GM18511 (cell line): Measurements from ENCODE around the gene SYNPR.

ENCODE experiments used
- ATAC-seq: cut with Tn5 transposase; IDR thresholded peaks from one replicate; pipeline ENCODE4 v1.9.1; 2021; ENCODE audit warnings: mild to moderate bottlenecking, moderate library complexity; ENCODE audit not compliant: unreplicated experiment

Gene SYNPR

GRCh38 chr3:63370094-63370493 lies 92.0 kb downstream of the SYNPR start:
- ATAC-seq = no peak

GRCh38 chr3:63383040-63383439 lies 104.9 kb downstream of the SYNPR start:
- no peak for ATAC-seq

- ATAC-seq = no peak
These were observed 106.3 kb downstream of the SYNPR start for GRCh38 chr3:63384382-63384781.

- no peak for ATAC-seq
These were observed 107.5 kb downstream of the SYNPR start for GRCh38 chr3:63385629-63386028.

- no peak for ATAC-seq
These were observed 108.5 kb downstream of the SYNPR start for GRCh38 chr3:63386568-63386967.

GRCh38 chr3:63387568-63387967 lies 109.5 kb downstream of the SYNPR start:
- no peak for ATAC-seq

- ATAC-seq = no peak
These were observed 112.7 kb downstream of the SYNPR start for GRCh38 chr3:63390710-63391230.

- no peak for ATAC-seq
These were observed 117.9 kb downstream of the SYNPR start for GRCh38 chr3:63395960-63396359.

GRCh38 chr3:63400246-63400860 lies 122.2 kb downstream of the SYNPR start:
- ATAC-seq = no peak

DNA sequence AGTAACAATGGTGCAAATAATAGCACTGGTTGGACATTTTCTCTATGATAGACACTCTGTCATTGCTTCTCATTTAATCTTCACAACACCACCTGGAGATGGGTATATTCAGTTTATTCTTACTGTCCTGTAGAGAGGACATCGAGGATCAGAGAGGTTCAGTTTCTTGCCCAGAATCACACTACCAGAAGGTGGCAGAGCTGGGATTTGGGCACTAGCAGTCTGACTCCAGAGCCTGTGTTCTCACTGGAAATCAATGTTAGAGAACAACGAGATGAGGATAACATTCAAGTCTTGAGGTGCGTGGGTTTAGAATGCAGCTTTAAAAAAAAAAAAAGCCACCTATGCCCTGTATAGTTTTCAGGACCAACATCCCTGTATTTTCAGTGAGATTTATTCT lies 127.8 kb downstream of the SYNPR start:
- ATAC-seq = no peak

- no peak for ATAC-seq
These were observed 135.4 kb downstream of the SYNPR start for GRCh38 chr3:63413523-63413922.

DNA sequence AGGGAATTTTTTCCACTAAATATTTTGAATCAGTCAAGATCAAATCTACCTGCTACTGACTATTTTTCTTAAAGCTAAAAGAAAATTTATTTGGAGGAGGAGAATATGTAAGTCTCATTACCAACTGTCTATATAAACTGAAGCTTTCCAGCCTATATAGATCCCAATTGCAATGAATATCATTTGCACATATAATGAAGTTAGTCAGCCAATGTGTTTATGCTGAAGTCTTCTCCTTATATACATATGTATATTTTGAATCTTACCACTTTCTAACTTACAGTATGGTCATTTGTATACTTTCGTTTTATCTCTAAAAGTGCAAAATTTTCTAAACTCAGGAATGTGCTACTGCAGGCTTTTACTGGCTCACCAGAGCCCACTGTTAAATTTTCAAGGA lies 136.5 kb downstream of the SYNPR start:
- no peak for ATAC-seq

GRCh38 chr3:63429905-63430304 lies 151.8 kb downstream of the SYNPR start:
- no peak for ATAC-seq

DNA sequence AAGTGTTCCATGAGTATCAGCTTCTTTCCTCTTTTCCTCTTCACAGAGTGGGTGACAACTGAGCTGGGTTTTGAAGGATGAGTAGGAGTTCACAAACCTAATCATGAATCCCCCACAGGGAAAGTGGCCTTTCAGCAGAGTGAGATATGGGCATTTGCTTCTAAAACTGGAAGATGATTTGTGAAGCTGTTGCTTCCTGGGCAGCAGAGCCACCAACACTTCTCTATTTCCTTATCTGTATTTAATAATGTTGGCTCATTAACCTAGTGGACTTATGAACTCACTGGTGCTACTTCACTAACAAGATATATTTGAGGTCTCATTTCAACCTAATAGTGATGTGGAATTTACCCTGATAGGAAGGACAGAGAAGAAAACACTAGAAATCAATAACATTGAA lies 152.8 kb downstream of the SYNPR start:
- ATAC-seq = no peak

DNA sequence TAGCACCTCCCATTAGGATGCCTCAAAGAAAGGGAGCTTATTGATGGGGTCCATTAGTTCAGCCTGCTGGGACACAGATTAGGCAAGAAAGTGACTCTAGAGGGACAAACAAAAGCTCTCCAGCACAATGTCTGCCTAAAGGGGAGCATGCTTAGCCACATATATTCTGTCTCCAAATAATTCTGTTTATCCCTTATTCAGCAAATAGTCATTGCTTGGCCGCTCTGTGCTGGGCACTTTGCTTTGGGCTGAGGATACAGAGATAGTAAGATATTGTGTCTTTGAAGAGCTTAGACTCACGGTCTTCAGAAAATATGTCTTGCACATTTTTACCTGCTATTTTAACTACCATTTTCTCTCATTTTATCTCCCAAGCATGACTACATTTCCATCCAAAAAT lies 159.8 kb downstream of the SYNPR start:
- ATAC-seq = no peak

GRCh38 chr3:63438826-63439371 lies 160.8 kb downstream of the SYNPR start:
- no peak for ATAC-seq

DNA sequence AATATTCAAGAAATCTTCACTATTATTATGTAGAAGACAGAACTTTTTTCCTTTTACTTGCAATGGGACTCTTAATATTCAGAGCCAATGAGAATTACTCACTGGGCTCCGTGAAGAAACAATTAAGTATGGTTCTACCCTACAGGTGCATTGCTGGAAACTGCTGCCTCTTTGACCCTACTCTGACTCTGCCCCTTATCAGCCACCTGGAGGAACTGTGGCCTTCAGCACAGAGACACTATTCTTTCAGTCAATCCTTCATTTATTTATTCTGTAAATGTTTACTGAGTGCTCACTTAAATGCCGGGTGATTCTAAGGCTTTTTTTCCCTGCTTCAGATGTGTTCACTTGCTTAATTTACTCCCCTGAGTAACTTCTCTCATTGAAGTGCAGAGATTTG lies 163.2 kb downstream of the SYNPR start:
- ATAC-seq = no peak

GRCh38 chr3:63442918-63443317 lies 164.8 kb downstream of the SYNPR start:
- no peak for ATAC-seq

GRCh38 chr3:63450023-63450422 lies 171.9 kb downstream of the SYNPR start:
- ATAC-seq = no peak

DNA sequence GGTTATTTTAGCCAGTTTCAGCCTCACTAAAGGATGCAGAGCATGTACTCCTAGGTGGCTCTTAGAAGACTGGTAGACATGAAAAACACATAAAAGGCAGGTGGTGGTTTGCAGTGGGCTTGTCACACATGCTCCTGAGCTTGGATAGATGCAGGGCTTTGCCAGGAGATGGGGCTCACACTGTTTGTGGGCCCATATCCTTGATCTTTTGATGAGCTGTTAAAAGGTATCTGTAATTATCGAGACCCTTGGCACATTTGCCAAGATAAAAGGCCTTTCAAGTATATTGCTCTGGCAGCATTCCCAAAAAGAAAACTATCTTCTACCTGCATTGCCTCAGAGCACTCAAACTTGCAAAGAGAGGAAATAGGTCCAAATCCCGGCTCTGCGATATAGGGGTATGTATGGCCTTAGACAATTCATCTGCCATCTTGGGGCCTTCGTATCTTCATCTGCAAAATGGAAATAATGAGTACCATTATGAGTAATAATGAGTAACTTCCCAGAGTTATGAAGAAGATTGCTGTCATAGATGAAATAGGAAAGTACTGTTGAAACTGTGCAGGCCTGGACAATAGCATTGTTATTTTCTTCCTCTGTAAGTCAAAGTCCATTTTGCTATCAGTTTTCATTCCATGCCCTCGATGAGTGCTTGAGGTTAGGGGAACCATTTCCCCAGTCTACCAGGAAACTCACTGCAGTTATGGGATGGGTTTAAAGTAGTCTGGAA lies 172.7 kb downstream of the SYNPR start:
- ATAC-seq = no peak

- no peak for ATAC-seq
These were observed 178.8 kb downstream of the SYNPR start for GRCh38 chr3:63456901-63457300.

DNA sequence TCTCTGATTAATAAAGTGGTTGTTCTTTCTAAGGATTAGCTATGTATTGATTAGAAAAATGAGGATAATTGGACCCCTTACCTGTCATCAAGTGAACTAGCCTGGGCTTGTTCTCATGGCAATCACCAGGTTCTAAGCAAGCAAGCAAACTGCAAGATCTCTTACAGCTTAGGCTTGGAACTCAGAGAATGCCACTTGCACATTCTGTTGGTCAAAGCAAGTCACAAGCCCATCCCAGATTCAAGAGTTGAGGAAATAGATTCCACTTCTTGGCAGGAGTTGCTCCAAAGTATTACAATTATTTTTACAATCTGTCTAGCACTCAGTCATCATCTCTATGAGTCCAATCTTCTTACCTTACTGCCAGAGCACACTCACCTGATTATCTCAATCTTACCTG lies 180.3 kb downstream of the SYNPR start:
- ATAC-seq = no peak
